ENCODE data around the gene SLC1A3.

SLC1A3 gene

DNA sequence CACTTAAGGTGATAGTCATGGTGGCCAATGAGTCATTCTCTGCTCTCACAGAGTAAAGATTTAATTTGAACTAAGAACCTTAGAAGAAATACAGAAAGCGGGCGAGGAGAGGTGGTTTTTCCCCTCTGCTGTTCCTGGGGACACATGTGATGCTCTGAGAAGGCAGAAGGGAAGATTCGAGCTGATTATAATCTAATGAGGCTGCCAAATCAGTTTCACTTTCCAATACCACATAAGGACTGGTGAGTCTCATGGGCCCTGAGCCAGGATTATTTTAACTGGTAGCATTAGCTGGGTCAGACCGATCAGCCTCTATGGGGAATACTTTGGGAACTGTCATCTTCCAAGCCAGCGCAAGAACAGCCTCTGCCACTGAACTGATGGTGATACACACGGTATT is 116.5 kb downstream of the SLC1A3 start:
- no peak for DNase-seq

- DNase-seq: no peak
Observed at GRCh38 chr5:36723912-36724311, 117.5 kb downstream of the SLC1A3 start.

GRCh38 chr5:36724467-36725332 is 118.3 kb downstream of the SLC1A3 start:
- DNase-seq: no peak

DNA sequence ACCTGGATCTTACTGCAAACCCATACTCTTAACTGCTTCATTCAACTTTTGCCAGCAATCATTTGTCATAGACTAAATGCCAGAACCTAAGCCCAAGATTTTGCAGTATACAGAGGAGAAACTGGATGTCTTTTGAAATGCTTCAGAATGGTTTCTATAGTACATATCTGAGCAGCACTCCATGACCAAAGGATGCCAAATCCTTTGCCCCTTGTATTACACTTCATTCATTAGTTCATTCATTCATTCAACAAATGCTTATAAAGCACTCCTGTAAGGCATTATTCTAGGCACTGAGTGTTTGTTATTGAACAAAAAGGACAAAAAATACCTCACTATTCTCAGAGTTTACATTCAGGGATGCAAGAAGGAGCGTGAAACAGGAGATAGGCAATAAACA is 119.9 kb downstream of the SLC1A3 start:
- no peak for DNase-seq

- no peak for DNase-seq
Observed at GRCh38 chr5:36726767-36727166, 120.4 kb downstream of the SLC1A3 start.

GRCh38 chr5:36728697-36729543 is 122.5 kb downstream of the SLC1A3 start:
- no peak for DNase-seq

DNA sequence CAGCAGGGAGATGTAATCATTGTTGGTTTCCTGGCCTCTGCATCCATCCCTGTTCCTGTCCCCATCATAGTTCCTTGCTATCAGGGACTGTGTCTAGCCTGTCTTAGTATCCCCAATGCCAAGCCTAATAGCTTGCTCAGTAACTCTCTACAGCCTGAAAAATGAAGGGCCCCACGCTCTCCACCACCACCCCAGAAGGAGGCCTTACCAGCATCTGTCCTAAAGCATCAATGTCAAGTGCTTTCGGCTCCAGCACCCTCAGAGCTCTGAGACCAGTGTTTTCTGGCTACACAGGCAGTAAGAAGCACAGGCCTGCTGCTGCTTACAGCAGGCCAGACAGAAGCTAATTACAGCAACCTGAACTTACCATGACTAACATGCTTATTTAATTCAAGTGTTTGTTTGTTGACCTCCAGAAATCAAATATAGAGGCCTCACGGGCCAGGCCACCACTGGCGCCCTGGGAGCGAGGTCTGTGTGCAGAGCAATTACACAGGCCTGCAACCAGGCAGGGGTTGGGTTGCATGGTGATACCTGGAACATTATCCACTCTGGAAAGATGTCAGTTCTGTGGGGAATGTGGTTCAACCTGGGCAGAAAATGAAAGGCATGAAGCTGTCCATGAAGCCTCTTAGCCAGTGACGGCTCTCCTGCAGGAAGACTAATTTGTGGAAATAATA is 124.3 kb downstream of the SLC1A3 start:
- no peak for DNase-seq

DNA sequence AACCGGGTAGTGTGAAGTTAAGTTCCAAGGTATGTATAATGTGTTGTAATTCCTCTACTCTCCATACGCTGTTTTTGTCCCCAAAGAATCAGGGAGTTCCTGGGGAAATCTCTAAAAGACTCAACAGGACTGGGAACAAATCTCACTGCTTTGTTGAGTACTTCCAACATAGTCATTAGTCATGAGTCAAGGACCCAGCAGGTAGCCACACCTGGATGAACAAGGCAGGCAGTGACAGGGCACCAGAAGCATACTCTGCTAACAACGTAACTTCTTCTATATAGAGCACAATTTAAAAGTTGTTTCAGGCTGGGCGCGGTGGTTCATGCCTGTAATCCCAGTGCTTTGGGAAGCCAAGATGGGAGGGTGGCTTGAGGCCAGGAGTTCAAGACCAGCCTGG is 126.8 kb downstream of the SLC1A3 start:
- DNase-seq: no peak

DNA sequence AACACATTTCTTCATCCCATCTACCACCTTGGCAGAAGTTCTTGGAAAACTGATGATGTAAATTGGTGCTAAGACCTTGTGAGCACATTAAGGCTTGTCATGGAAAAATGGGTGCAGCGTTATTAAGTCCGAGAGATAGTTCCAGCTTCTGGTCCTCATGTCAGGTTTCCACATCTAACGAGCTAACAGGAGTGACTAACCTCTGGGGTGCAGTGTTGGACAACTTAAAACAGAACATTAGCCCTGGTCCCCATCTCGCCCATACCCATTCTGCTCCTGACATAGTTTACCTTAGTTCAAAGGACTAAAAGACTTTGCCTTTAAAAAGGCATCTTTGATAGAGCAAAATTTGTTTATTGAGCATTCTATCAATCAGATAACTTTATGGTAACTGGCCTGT is 128.0 kb downstream of the SLC1A3 start:
- DNase-seq: no peak

- DNase-seq: no peak
Observed at GRCh38 chr5:36735891-36736290, 129.5 kb downstream of the SLC1A3 start.

All from T1000 (cell line).